H1 (cell line): ENCODE results near the gene OSBP2. TPM values are rescaled to one million over a fixed set of nuclear protein-coding genes. Genes with fewer than 3 reads are reported as not detected.

Source experiments
- CTCF ChIA-PET: fragments of 300-600 bp; sonication (Branson Sonifier 250); formaldehyde crosslinking; loops from one replicate; lab custom pipeline; 2021; ENCODE audit not compliant: partially characterized antibody; lab: Charles Lee
- POLR2A ChIA-PET: fragments of 300-600 bp; sonication (Branson Sonifier 250); formaldehyde crosslinking; loops from one replicate; lab custom pipeline; 2021; ENCODE audit warnings: inconsistent platforms; ENCODE audit not compliant: partially characterized antibody; lab: Charles Lee
- DNase-seq, 2 experiments: peaks; one replicate each; pipeline versions ENCODE4 v3.0.0 to v3.0.0-alpha.2; 2010 to 2022; ENCODE audit warnings: low spot score in 2 of 2, low read depth in 1 of 2, mixed read lengths in 1 of 2
- FAIRE-seq: peaks from 2 replicates; lab custom pipeline; 2011; peaks lifted over from hg19 to GRCh38; lab: Jason Lieb, UNC
- H2AFZ ChIP-seq: 2 replicates; pipeline ENCODE4 v1.8.1; 2012; ENCODE audit warnings: low read length, inconsistent platforms
- H2AK5ac ChIP-seq: 2 replicates; pipeline ENCODE4 v1.6.1; 2013; ENCODE audit warnings: low read depth, low read length
- H2BK120ac ChIP-seq: replicated peaks from 2 replicates; pipeline ENCODE3; 2013; ENCODE audit warnings: low read depth, low read length, inconsistent platforms
- H2BK12ac ChIP-seq: 2 replicates; pipeline ENCODE4 v1.6.1; 2013; ENCODE audit warnings: low read depth, low read length
- H2BK15ac ChIP-seq: 2 replicates; pipeline ENCODE4 v1.6.1; 2013; ENCODE audit warnings: low read length
- H2BK20ac ChIP-seq: 2 replicates; pipeline ENCODE4 v1.6.1; 2013; ENCODE audit warnings: low read length
- H2BK5ac ChIP-seq: 2 replicates; pipeline ENCODE4 v1.6.1; 2013; ENCODE audit warnings: low read depth, low read length
- H3K14ac ChIP-seq: 2 replicates; pipeline ENCODE4 v1.6.1; 2013; ENCODE audit warnings: inconsistent platforms; ENCODE audit not compliant: insufficient read length
- H3K18ac ChIP-seq: 2 replicates; pipeline ENCODE4 v1.6.1; 2013; ENCODE audit warnings: low read length; ENCODE audit errors: extremely low read depth
- H3K23ac ChIP-seq: 2 replicates; pipeline ENCODE4 v1.6.1; 2013; ENCODE audit warnings: inconsistent platforms; ENCODE audit not compliant: insufficient read length
- H3K23me2 ChIP-seq: 2 replicates; pipeline ENCODE4 v1.6.1; 2013; ENCODE audit warnings: low read depth, low read length
- H3K27ac ChIP-seq: 2 replicates; pipeline ENCODE4 v1.6.1; 2011; ENCODE audit warnings: low read depth, low read length, inconsistent platforms
- H3K27me3 ChIP-seq, 4 experiments: replicated peaks in 1 of 4; 1 replicate in 1 of 4; 2 replicates in 3 of 4; pipeline versions ENCODE4 v1.6.1 to v1.8.1; 2011 to 2013; ENCODE audit warnings: low read length in 3 of 4, mild to moderate bottlenecking in 3 of 4, inconsistent platforms in 2 of 4, mixed read lengths in 2 of 4, moderate library complexity in 1 of 4; ENCODE audit not compliant: control insufficient read depth in 3 of 4, insufficient read depth in 3 of 4; ENCODE audit errors: extremely low read depth in 1 of 4
- H3K36me3 ChIP-seq, 4 experiments: 2 replicates each; pipeline versions ENCODE4 v1.6.1 to v1.8.1; 2011 to 2013; ENCODE audit warnings: mild to moderate bottlenecking in 4 of 4, low read length in 3 of 4, moderate library complexity in 2 of 4, control low read depth in 1 of 4, inconsistent platforms in 1 of 4; ENCODE audit not compliant: insufficient read depth in 4 of 4, control insufficient read depth in 2 of 4
- H3K4ac ChIP-seq: replicated peaks from 2 replicates; pipeline ENCODE3; 2013; ENCODE audit warnings: low read length, low read depth, mixed read lengths, inconsistent platforms; ENCODE audit not compliant: insufficient read length
- H3K4me1 ChIP-seq, 4 experiments: replicated peaks in 1 of 4; 1 replicate in 1 of 4; 2 replicates in 3 of 4; pipeline versions ENCODE4 v1.6.1 to v1.8.1; 2011 to 2013; ENCODE audit warnings: low read length in 3 of 4, inconsistent platforms in 2 of 4, mixed read lengths in 1 of 4; ENCODE audit not compliant: insufficient read depth in 4 of 4, control insufficient read depth in 3 of 4
- H3K4me2 ChIP-seq, 2 experiments: 2 replicates each; pipeline versions ENCODE4 v1.6.1 to v1.8.1; 2011 to 2013; ENCODE audit warnings: low read depth in 2 of 2, low read length in 2 of 2, control low read depth in 1 of 2, inconsistent platforms in 1 of 2, mild to moderate bottlenecking in 1 of 2; ENCODE audit not compliant: insufficient read depth in 1 of 2
- H3K4me3 ChIP-seq, 4 experiments: fragments of 200-600, 300-600 bp in 1 of 4; sonication (generic), shearing (Covaris generic), sonication (Bioruptor Twin) in 1 of 4; 2 replicates each; pipeline versions ENCODE4 v1.5.1 to v1.8.1; 2011 to 2016; ENCODE audit warnings: low read length in 4 of 4, low read depth in 3 of 4, control low read depth in 2 of 4, inconsistent platforms in 2 of 4, mild to moderate bottlenecking in 2 of 4, mixed read lengths in 1 of 4, moderate library complexity in 1 of 4; ENCODE audit not compliant: insufficient read depth in 2 of 4; ENCODE audit errors: extremely low read depth in 1 of 4
- H3K56ac ChIP-seq: replicated peaks from 2 replicates; pipeline ENCODE3; 2013; ENCODE audit warnings: low read depth, mild to moderate bottlenecking, mixed read lengths, low read length, inconsistent platforms; ENCODE audit not compliant: insufficient read length
- H3K79me1 ChIP-seq: 2 replicates; pipeline ENCODE4 v1.6.1; 2013; ENCODE audit warnings: low read depth, low read length, control low read depth
- H3K79me2 ChIP-seq, 2 experiments: 2 replicates each; pipeline versions ENCODE4 v1.6.1 to v1.8.1; 2012 to 2013; ENCODE audit warnings: low read length in 2 of 2, mild to moderate bottlenecking in 2 of 2, inconsistent platforms in 1 of 2; ENCODE audit not compliant: insufficient read depth in 2 of 2, control insufficient read depth in 1 of 2
- H3K9ac ChIP-seq, 4 experiments: replicated peaks in 1 of 4; 1 replicate in 1 of 4; 2 replicates in 3 of 4; pipeline versions ENCODE4 v1.6.1 to v1.8.1; 2011 to 2013; ENCODE audit warnings: low read depth in 3 of 4, low read length in 3 of 4, control low read depth in 2 of 4, mild to moderate bottlenecking in 2 of 4, moderate library complexity in 2 of 4, inconsistent platforms in 1 of 4; ENCODE audit errors: extremely low read depth in 1 of 4
- H3K9me3 ChIP-seq, 2 experiments: 2 replicates each; pipeline versions ENCODE4 v1.6.1 to v1.8.1; 2012 to 2013; ENCODE audit warnings: mild to moderate bottlenecking in 2 of 2, moderate library complexity in 2 of 2, control low read depth in 1 of 2, inconsistent platforms in 1 of 2, low read depth in 1 of 2, low read length in 1 of 2, mixed read lengths in 1 of 2; ENCODE audit not compliant: insufficient read depth in 2 of 2
- H4K20me1 ChIP-seq, 2 experiments: replicated peaks in 1 of 2; 2 replicates each; pipeline versions ENCODE3 to v1.8.1; 2011 to 2013; ENCODE audit warnings: inconsistent platforms in 2 of 2, low read length in 2 of 2, mild to moderate bottlenecking in 1 of 2; ENCODE audit not compliant: insufficient read depth in 2 of 2, control insufficient read depth in 1 of 2
- H4K5ac ChIP-seq: 2 replicates; pipeline ENCODE4 v1.6.1; 2013; ENCODE audit warnings: low read length, low read depth, mixed read lengths, inconsistent platforms; ENCODE audit not compliant: insufficient read length
- H4K8ac ChIP-seq: 2 replicates; pipeline ENCODE4 v1.8.0; 2013; ENCODE audit warnings: mild to moderate bottlenecking, moderate library complexity, low read length, inconsistent platforms; ENCODE audit not compliant: insufficient read depth; ENCODE audit errors: extremely low read depth
- H4K91ac ChIP-seq: replicated peaks from 2 replicates; pipeline ENCODE3; 2013; ENCODE audit warnings: low read length, mixed read lengths, inconsistent platforms; ENCODE audit not compliant: insufficient read length
- WGBS, 2 experiments: shearing (Covaris generic) in 1 of 2; methylation state at CpG; one replicate each; pipeline versions ENCODE4 v1.1.6 to v1.1.7; 2013 to 2015; ENCODE audit warnings: low lambda C conversion rate in 2 of 2, mixed read lengths in 2 of 2, inconsistent platforms in 1 of 2, low coverage in 1 of 2, missing lambda C conversion rate in 1 of 2; ENCODE audit not compliant: insufficient replicate concordance in 2 of 2, insufficient coverage in 1 of 2, insufficient read length in 1 of 2; ENCODE audit errors: extremely low coverage in 1 of 2, missing lambda C conversion rate in 1 of 2; 5-methylcytosine and 5-hydroxymethylcytosine counted together
- polyA plus RNA-seq, 7 experiments: library from polyadenylated mRNA; depleted of rRNA in 3 of 7; stranded (reverse) in 5 of 7; unstranded in 2 of 7; fragments of >200 nt in 5 of 7; fragments of 200-250 nt in 2 of 7; gene quantifications; 1 replicate in 5 of 7; 2 replicates in 1 of 7; 4 replicates in 1 of 7; pipeline versions ENCODE4 v1.2.1 to v1.2.3, GENCODE V29; 2011 to 2013; ENCODE audit warnings: missing spikeins in 2 of 7, mixed read lengths in 2 of 7
- total RNA-seq: library from RNA; stranded (reverse); fragmentation: NEBNext Ultra II Directional; extraction: Animal tissue kit (Norgen Biotek cat#: 25700); gene quantifications from 2 replicates; pipeline ENCODE4 v1.2.1, GENCODE V29; 2021

OSBP2 gene
- total and polyA plus RNA-seq, 2 of the 8 experiments (the other 6 are each of a cell fraction or from before 2014, with no cell fraction given): 3.4 to 3.7 TPM

GRCh38 chr22:30823015-30823370, 128.3 kb downstream of the OSBP2 start:
- H3K79me1 ChIP-seq: no peaks in the 10 kb centered on the region; the same call in 1 of the 2 replicates
- H3K9me3 ChIP-seq: no peaks in the 10 kb centered on the region
- DNase-seq (no peak), FAIRE-seq (no peak)
- POLR2A ChIA-PET: no interaction called here
- H3K23ac ChIP-seq: no peak overlapping the region
- no peaks in the 10 kb centered on the region for H3K36me3 ChIP-seq
- no peak overlapping the region for H3K18ac ChIP-seq
- H2AK5ac ChIP-seq: no peak overlapping the region
- no peak overlapping the region for H3K4ac ChIP-seq
- no peak overlapping the region for H2BK5ac ChIP-seq
- H3K4me1 ChIP-seq: peaks cover 0 to 3% (median 0%) of the 10 kb centered on the region in 4 experiments; a peak in 2 of 7 replicates
- no peak overlapping the region for H2AFZ ChIP-seq
- H3K56ac ChIP-seq: no peak overlapping the region
- peaks cover 2 to 35% (median 24%) of the 10 kb centered on the region in 4 experiments for H3K27me3 ChIP-seq
- no peak overlapping the region for H2BK120ac ChIP-seq
- H3K27ac ChIP-seq: no peak overlapping the region
- no peak overlapping the region for H2BK15ac ChIP-seq
- peak overlapping the region; percentile 41; the same call in 1 of the 2 replicates for H4K8ac ChIP-seq
- H3K9ac ChIP-seq: no peak overlapping the region
- WGBS, 2 experiments: 38% methylated on average over 11 of the region's 11 CpGs; no CpG with 5 or more reads in 1 of the 2 experiments
- no peak overlapping the region for H4K5ac ChIP-seq
- H4K91ac ChIP-seq: no peak overlapping the region
- no peaks in the 10 kb centered on the region for H3K79me2 ChIP-seq
- H3K23me2 ChIP-seq: peaks cover 7% of the 10 kb centered on the region; the same call in 1 of the 2 replicates
- peak overlapping the region; percentile 62 to 79 for H3K4me2 ChIP-seq
- H3K4me3 ChIP-seq: peak overlapping the region in 2 of 4 experiments; percentile 38 to 70; a peak in 5 of 8 replicates
- H2BK12ac ChIP-seq: no peak overlapping the region
- no peaks in the 10 kb centered on the region for H4K20me1 ChIP-seq
- no peak overlapping the region for H3K14ac ChIP-seq
- CTCF ChIA-PET: interaction anchor here (0.9 to 2.7 kb wide), 4 partner anchors 19 to 123 kb away, joined by 3 to 8 read pairs (median 4); no protein-coding TSS in a partner anchor
- no peak overlapping the region for H2BK20ac ChIP-seq
